ENCODE data around the gene ZBED3. TPM values are rescaled to one million over a fixed set of nuclear protein-coding genes. Genes with fewer than 3 reads are reported as not detected.

The ZBED3 gene
- total RNA-seq, 1 donor from 2014 or later, result 15.4 TPM

DNA sequence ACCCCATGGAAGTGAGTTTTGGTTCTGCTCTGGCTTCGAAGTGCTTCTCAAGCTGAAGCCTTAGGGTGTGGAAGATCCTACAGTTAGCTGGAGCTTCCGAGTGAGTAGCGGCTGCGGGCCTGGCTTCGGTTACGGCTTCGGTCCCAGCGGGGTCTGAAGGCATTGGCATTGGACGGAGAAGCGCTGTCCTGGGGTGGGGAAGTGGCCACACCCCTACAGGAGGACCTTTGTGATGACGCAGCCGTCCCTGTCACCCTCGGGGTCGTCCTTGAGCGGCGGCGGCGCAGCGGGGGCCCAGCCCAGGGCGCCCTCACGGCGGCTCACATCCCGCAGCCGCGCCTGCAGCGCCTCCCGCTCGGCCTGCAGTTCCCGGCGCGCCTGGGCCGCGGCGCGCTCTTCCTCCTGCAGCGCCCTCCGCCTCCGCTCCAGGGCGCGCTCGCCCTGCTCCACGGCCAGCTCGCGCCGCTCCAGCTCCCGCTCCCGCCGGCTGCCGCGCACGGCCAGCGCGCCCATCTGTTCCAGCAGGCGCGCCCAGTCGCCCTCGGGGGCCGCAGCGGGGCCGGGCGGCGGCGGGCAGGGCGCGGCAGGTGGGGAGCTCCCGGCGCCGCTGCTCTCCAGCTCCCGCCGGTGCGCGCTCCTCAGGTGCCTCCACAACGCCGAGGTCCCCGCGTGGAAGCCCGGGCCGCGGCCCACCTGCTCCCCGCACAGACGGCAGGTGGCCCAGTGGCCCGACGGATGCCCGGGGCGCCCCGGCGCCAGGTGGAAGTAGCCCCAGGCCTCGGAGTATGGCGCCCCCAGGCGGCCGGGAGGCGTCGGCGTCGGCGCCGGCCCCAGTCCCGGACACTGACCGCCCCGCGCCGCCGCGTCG lies 9.9 kb downstream of the ZBED3 start:
- peak; percentile 84 for DNase-seq (ENCODE audit: extremely low spot score, unreplicated experiment)
- Mint-ChIP-seq H3K4me3 (peak overlapping the region; percentile 82), H3K36me3 (peaks cover 25% of the 10 kb centered on the region), H3K4me1 (ENCODE audit: unreplicated experiment) (peaks cover 8% of the 10 kb centered on the region), H3K9me3 (no peaks in the 10 kb centered on the region), H3K27me3 (no peaks in the 10 kb centered on the region), H3K27ac (no peak overlapping the region)
- peak; percentile 94 for TF ChIP-seq CTCF (conservative IDR thresholded peaks at IDR 0.05)

DNA sequence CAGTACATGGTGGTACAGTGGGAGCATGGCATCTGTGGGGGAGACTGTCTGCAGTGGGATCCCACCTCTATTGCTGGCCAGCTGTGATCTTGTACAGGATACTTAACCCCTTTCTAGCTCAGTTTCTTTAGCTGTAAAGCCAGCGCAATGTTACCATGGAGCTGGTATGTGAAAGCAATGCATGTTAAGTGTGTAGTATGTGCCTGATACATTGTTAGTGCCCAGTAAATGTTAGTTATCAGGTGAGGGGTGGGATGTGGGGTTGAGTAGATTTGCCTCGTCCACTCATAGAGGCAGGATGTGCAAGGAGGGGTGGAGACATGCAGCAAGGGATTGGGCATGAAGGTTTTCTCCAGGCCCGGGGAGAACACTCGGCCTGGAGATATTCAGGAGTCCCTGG lies 12.3 kb downstream of the ZBED3 start:
- no peak for TF ChIP-seq CTCF (conservative IDR thresholded peaks at IDR 0.05)
- DNase-seq (ENCODE audit: extremely low spot score, unreplicated experiment), result no peak
- Mint-ChIP-seq H3K27ac (no peak overlapping the region), H3K27me3 (no peaks in the 10 kb centered on the region), H3K9me3 (no peaks in the 10 kb centered on the region), H3K4me3 (peak overlapping the region; percentile 63), H3K4me1 (ENCODE audit: unreplicated experiment) (peaks cover 8% of the 10 kb centered on the region), H3K36me3 (peaks cover 21% of the 10 kb centered on the region)

- no peaks in the 10 kb centered on the region for H3K27me3 Mint-ChIP-seq
- peaks cover 29% of the 10 kb centered on the region for H3K36me3 Mint-ChIP-seq
- no peak for DNase-seq (ENCODE audit: extremely low spot score, unreplicated experiment)
- no peak overlapping the region for H3K27ac Mint-ChIP-seq
- peaks cover 8% of the 10 kb centered on the region for H3K4me1 Mint-ChIP-seq (ENCODE audit: unreplicated experiment)
- no peak overlapping the region for H3K4me3 Mint-ChIP-seq
- no peaks in the 10 kb centered on the region for H3K9me3 Mint-ChIP-seq
- TF ChIP-seq CTCF (conservative IDR thresholded peaks at IDR 0.05), result no peak
These were observed 13.4 kb downstream of the ZBED3 start for GRCh38 chr5:77073667-77074066.

- no peak overlapping the region for H3K27ac Mint-ChIP-seq
- H3K36me3 Mint-ChIP-seq, result peaks cover 33% of the 10 kb centered on the region
- no peak for DNase-seq (ENCODE audit: extremely low spot score, unreplicated experiment)
- H3K9me3 Mint-ChIP-seq, result no peaks in the 10 kb centered on the region
- no peak overlapping the region for H3K4me3 Mint-ChIP-seq
- TF ChIP-seq CTCF (conservative IDR thresholded peaks at IDR 0.05), result no peak
- H3K27me3 Mint-ChIP-seq, result no peaks in the 10 kb centered on the region
- H3K4me1 Mint-ChIP-seq (ENCODE audit: unreplicated experiment), result no peaks in the 10 kb centered on the region
These were observed 20.2 kb downstream of the ZBED3 start for GRCh38 chr5:77066823-77067442.

DNA sequence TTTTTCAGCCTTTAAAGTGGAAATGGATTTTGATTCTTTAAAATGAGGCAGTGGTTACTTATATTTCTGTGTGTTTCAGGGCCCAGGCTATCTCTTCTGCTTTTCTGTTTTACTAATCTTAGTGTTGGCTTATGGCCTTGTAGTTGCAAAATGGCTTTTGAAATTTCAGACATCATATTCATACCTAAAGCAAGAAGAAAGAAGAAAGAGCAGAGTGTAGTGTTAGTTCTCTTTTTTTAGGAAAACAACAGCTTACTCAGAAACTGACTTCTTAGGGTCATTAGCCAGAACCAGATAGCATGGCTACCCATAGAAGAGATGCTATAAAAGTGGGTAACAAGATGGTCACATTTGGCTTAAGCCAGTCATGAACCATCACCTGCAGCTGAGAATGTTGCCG lies 20.9 kb downstream of the ZBED3 start:
- Mint-ChIP-seq H3K4me1 (ENCODE audit: unreplicated experiment) (no peaks in the 10 kb centered on the region), H3K36me3 (peaks cover 33% of the 10 kb centered on the region), H3K27ac (no peak overlapping the region), H3K27me3 (no peaks in the 10 kb centered on the region), H3K9me3 (no peaks in the 10 kb centered on the region), H3K4me3 (no peak overlapping the region)
- DNase-seq (ENCODE audit: extremely low spot score, unreplicated experiment), result no peak
- no peak for TF ChIP-seq CTCF (conservative IDR thresholded peaks at IDR 0.05)

Data from type B pancreatic cell (in vitro differentiated cells).